Activated CD8-positive, alpha-beta memory T cell treated with anti-CD3 and anti-CD28 coated beads, Interleukin-2, amount 50 U/mL, for 1 hour (primary cell): ENCODE data around the gene STX7.

Experiments used
- DNase-seq: peaks from one replicate; pipeline ENCODE4 v3.0.0-alpha.2; 2020; ENCODE audit errors: extremely low read depth

Gene STX7

GRCh38 chr6:132476688-132477087 is 36.2 kb downstream of the STX7 start:
- no peak for DNase-seq

GRCh38 chr6:132475925-132476324 is 37.0 kb downstream of the STX7 start:
- DNase-seq = no peak

GRCh38 chr6:132471787-132472186 is 41.1 kb downstream of the STX7 start:
- no peak for DNase-seq

- DNase-seq = no peak
These were observed 46.0 kb downstream of the STX7 start for GRCh38 chr6:132466952-132467351.

GRCh38 chr6:132465530-132466485 is 47.1 kb downstream of the STX7 start:
- no peak for DNase-seq

GRCh38 chr6:132464538-132465256 is 48.2 kb downstream of the STX7 start:
- no peak for DNase-seq

- no peak for DNase-seq
These were observed 51.0 kb downstream of the STX7 start for GRCh38 chr6:132461958-132462357.

GRCh38 chr6:132459605-132459952 is 53.3 kb downstream of the STX7 start:
- no peak for DNase-seq

- DNase-seq = no peak
These were observed 53.9 kb downstream of the STX7 start for GRCh38 chr6:132458887-132459604.

- no peak for DNase-seq
These were observed 56.2 kb downstream of the STX7 start for GRCh38 chr6:132456700-132457143.

GRCh38 chr6:132446855-132447241 is 66.1 kb downstream of the STX7 start:
- DNase-seq = no peak

GRCh38 chr6:132446141-132446854 is 66.6 kb downstream of the STX7 start:
- no peak for DNase-seq

GRCh38 chr6:132445201-132445951 is 67.5 kb downstream of the STX7 start:
- DNase-seq = no peak

- DNase-seq = no peak
These were observed 69.7 kb downstream of the STX7 start for GRCh38 chr6:132443206-132443605.

GRCh38 chr6:132430110-132430509 is 82.8 kb downstream of the STX7 start:
- no peak for DNase-seq

- DNase-seq = no peak
These were observed 87.7 kb downstream of the STX7 start for GRCh38 chr6:132425176-132425575.

- DNase-seq = no peak
These were observed 89.1 kb downstream of the STX7 start for GRCh38 chr6:132423839-132424238.

- DNase-seq = no peak
These were observed 94.5 kb downstream of the STX7 start for GRCh38 chr6:132418235-132418965.

- no peak for DNase-seq
These were observed 98.2 kb downstream of the STX7 start for GRCh38 chr6:132414761-132415160.

GRCh38 chr6:132414322-132414721 is 98.6 kb downstream of the STX7 start:
- DNase-seq = no peak
